Stimulated activated CD4-positive, alpha-beta T cell treated with anti-CD3 and anti-CD28 coated beads, Interleukin-4, amount 100 ng/mL, for 1 hour (primary cell): Measurements from ENCODE around the gene ADAMTS14.

Source experiments
- DNase-seq: peaks from one replicate; pipeline ENCODE4 v3.0.0-alpha.2; 2020

Gene ADAMTS14

DNA sequence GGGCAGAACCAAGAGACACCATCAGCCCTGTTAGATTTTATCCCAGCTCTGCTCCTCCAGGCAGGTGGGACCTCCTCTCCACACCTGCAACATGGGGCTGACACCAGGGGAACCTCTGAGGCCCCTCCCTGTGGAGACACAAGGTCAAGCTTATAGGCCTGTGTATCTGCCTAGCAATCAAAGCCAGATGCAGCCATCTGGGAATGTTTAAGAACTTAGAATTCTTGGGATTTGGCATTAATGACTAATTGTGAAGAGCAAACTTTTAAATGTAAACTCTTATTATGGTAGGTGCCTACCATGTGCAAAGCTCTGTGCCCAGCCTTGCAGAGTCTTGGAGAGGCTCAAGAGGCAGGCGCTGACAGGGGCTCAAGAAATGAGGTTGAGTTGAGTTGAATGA, 60.7 kb downstream of the ADAMTS14 start:
- DNase-seq = no peak

- no peak for DNase-seq
These were observed 62.9 kb downstream of the ADAMTS14 start for GRCh38 chr10:70735161-70735560.

- no peak for DNase-seq
These were observed 64.2 kb downstream of the ADAMTS14 start for GRCh38 chr10:70736525-70736924.

GRCh38 chr10:70737250-70737649, 64.9 kb downstream of the ADAMTS14 start:
- no peak for DNase-seq

GRCh38 chr10:70738006-70738760, 65.9 kb downstream of the ADAMTS14 start:
- no peak for DNase-seq

DNA sequence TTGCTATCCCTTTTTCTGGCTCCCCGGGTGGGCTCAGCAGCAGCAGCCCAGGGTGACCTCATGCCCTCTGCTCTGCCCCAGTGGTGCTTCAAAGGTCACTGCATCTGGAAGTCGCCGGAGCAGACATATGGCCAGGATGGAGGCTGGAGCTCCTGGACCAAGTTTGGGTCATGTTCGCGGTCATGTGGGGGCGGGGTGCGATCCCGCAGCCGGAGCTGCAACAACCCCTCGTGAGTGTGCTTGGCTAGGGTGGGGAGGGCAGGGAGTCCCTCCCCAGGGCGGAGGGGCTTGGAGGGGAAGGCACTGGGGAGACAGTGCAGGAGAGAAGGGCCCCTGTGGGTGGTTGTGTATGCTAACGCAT, 66.4 kb downstream of the ADAMTS14 start:
- no peak for DNase-seq

- no peak for DNase-seq
These were observed 68.3 kb downstream of the ADAMTS14 start for GRCh38 chr10:70740406-70741288.

- no peak for DNase-seq
These were observed 70.5 kb downstream of the ADAMTS14 start for GRCh38 chr10:70742537-70743429.

- DNase-seq = no peak
These were observed 71.1 kb downstream of the ADAMTS14 start for GRCh38 chr10:70743430-70743788.

DNA sequence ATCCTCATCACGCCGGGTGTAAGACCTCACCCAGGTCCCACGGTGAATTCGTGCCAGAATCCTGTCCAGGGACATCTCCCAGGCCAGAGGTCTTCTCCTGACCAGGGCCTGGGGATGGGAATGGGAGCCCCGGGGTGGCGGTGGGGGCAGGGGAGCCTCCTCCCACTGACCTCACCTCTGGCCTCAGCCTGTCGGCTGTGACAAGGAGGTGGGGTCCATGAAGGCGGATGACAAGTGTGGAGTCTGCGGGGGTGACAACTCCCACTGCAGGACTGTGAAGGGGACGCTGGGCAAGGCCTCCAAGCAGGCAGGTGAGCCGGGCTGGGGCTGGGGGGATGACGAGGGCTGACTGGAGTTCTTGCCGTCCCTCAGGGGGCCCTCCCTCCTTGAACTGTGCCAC, 71.6 kb downstream of the ADAMTS14 start:
- DNase-seq = no peak

GRCh38 chr10:70744617-70745143, 72.4 kb downstream of the ADAMTS14 start:
- DNase-seq = no peak

- DNase-seq = no peak
These were observed 73.2 kb downstream of the ADAMTS14 start for GRCh38 chr10:70745555-70745954.

DNA sequence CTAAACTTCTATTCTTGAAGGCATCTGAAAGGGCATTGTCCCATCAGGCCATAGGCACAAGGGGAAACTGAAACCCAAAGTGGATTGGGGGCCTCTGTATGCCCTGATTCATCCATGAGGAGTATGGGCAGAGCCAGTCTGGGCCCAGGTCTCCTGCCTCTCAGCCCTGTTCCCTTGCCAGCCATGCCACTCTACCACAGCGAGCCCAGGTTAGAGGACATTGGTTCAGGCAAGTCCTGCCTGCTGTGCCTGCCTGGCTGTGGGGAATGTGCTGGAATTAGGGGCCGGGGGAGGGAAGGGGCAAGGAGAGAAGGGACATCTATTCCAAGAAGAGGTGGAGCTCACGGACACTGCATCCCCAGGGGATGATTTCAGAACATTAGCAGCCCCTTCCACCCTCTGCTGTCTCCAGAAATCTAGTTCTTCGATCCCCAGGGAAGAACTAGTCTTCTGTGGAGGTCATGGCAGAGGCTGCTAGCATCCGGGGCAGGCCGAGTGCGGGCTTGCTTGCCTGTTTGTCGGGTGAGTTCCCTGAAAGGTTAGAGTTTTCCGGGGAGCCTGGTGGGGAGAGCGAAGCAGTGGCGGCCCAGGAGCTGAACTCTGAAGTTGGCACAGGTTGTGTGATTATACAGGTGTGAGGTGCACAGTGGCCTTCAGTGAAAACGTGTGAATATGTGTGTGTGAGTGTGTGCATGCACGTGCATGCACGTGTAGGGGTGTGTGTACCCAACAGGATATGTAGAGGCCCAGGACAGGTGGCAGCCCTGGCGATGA, 75.1 kb downstream of the ADAMTS14 start:
- DNase-seq = no peak

GRCh38 chr10:70748305-70748704, 76.0 kb downstream of the ADAMTS14 start:
- no peak for DNase-seq

GRCh38 chr10:70748801-70749573, 76.7 kb downstream of the ADAMTS14 start:
- no peak for DNase-seq

- DNase-seq = no peak
These were observed 77.5 kb downstream of the ADAMTS14 start for GRCh38 chr10:70749756-70750155.

GRCh38 chr10:70750156-70750703, 77.9 kb downstream of the ADAMTS14 start:
- DNase-seq = no peak

DNA sequence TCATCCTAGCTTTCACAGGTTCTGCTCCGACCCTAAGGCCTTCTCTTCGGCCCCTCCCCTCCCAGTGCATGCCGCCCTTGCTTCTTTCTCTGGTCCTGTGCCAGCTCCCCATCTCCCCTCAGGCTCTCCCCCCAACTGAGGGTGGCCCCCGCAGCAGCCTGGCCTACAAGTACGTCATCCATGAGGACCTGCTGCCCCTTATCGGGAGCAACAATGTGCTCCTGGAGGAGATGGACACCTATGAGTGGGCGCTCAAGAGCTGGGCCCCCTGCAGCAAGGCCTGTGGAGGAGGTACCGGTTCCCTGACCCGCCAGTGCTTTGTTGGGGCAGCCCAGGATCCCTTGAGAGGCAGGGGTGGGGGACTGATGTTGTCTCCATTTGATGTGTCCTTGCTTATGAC, 79.0 kb downstream of the ADAMTS14 start:
- no peak for DNase-seq

GRCh38 chr10:70751991-70752390, 79.7 kb downstream of the ADAMTS14 start:
- DNase-seq = no peak

- no peak for DNase-seq
These were observed 80.3 kb downstream of the ADAMTS14 start for GRCh38 chr10:70752571-70752970.

GRCh38 chr10:70753026-70753663, 80.8 kb downstream of the ADAMTS14 start:
- DNase-seq = no peak
